PC-3 (cell line): ENCODE measurements around the gene TXNDC2. TPM values are rescaled to one million over a fixed set of nuclear protein-coding genes. Genes with fewer than 3 reads are reported as not detected.

Experiments used
- ATAC-seq: fragments of 200-7000 bp; cut with Tn5 transposase; 2 replicates; pipeline ENCODE4 v1.9.1; 2020; ENCODE audit warnings: mild to moderate bottlenecking, moderate library complexity
- BruUV-seq: library from RNA; stranded (reverse); fragments of 400-500 nt; replicated peaks from 2 replicates; lab custom pipeline; 2021; lab: Mats Ljungman, UMichigan
- CTCF ChIA-PET: fragments of 300-600 bp; sonication (Branson Sonifier 250); formaldehyde crosslinking; loops from one replicate; lab custom pipeline; 2022; ENCODE audit warnings: antibody characterized with exemption; lab: Charles Lee
- POLR2A ChIA-PET: fragments of 300-600 bp; sonication (Branson Sonifier 250); formaldehyde crosslinking; loops from one replicate; lab custom pipeline; 2022; ENCODE audit warnings: antibody characterized with exemption; ENCODE audit not compliant: unreplicated experiment; lab: Charles Lee
- DNase-seq: peaks from one replicate; pipeline ENCODE4 v3.0.0-alpha.2; 2015
- H2AFZ ChIP-seq: fragments of 300-600 bp; sonication (generic); 2 replicates; pipeline ENCODE4 v1.6.0; 2016; ENCODE audit warnings: antibody characterized with exemption, low read length
- H3F3A ChIP-seq: fragments of 300-600 bp; sonication (generic); one replicate; pipeline ENCODE4 v1.6.0; 2017; ENCODE audit warnings: antibody characterized with exemption, low read length, control low read depth, mild to moderate bottlenecking; ENCODE audit not compliant: unreplicated experiment
- H3K27ac ChIP-seq: fragments of 300-600 bp; sonication (generic); 2 replicates; pipeline ENCODE4 v1.5.1; 2016; ENCODE audit warnings: mild to moderate bottlenecking, low read length
- H3K27me3 ChIP-seq: fragments of 300-600 bp; sonication (generic); 2 replicates; pipeline ENCODE4 v1.6.1; 2016; ENCODE audit warnings: low read length, mixed read lengths
- H3K36me3 ChIP-seq: fragments of 300-600 bp; sonication (generic); 2 replicates; pipeline ENCODE4 v1.6.1; 2016; ENCODE audit warnings: low read depth, mixed run types, low read length, mixed read lengths
- H3K4me1 ChIP-seq: fragments of 300-600 bp; sonication (generic); 2 replicates; pipeline ENCODE4 v1.5.1; 2016; ENCODE audit warnings: low read length; ENCODE audit not compliant: insufficient read depth
- H3K4me2 ChIP-seq: fragments of 300-600 bp; sonication (generic); 2 replicates; pipeline ENCODE4 v1.6.0; 2016; ENCODE audit warnings: low read length
- H3K4me3 ChIP-seq: fragments of 300-600 bp; sonication (generic); 2 replicates; pipeline ENCODE4 v1.5.1; 2016; ENCODE audit warnings: mild to moderate bottlenecking, low read length, mixed read lengths
- H3K79me2 ChIP-seq: fragments of 300-600 bp; sonication (generic); 2 replicates; pipeline ENCODE4 v1.6.1; 2017; ENCODE audit warnings: low read length, mixed read lengths
- H3K9ac ChIP-seq: fragments of 300-600 bp; sonication (generic); 2 replicates; pipeline ENCODE4 v1.6.0; 2016; ENCODE audit warnings: mild to moderate bottlenecking, low read length
- H3K9me2 ChIP-seq: fragments of 300-600 bp; sonication (generic); replicated peaks from 2 replicates; pipeline ENCODE4 v1.6.1; 2016; ENCODE audit warnings: mixed run types, low read length, mixed read lengths
- H3K9me3 ChIP-seq: fragments of 300-600 bp; sonication (generic); 2 replicates; pipeline ENCODE4 v1.6.1; 2016; ENCODE audit warnings: low read length, mixed read lengths
- H4K20me1 ChIP-seq: fragments of 300-600 bp; sonication (generic); 2 replicates; pipeline ENCODE4 v1.6.1; 2016; ENCODE audit warnings: low read length, mixed read lengths
- EZH2 ChIP-seq: fragments of 300-600 bp; sonication (generic); IDR thresholded peaks from one replicate; pipeline ENCODE4 v1.6.1; 2017; ENCODE audit warnings: antibody characterized with exemption, mild to moderate bottlenecking, low read length; ENCODE audit not compliant: unreplicated experiment
- EZH2phosphoT487 ChIP-seq: fragments of 300-600 bp; sonication (generic); IDR thresholded peaks from 2 replicates; pipeline ENCODE4 v1.6.1; 2018; ENCODE audit warnings: mild to moderate bottlenecking, antibody characterized with exemption, low read length, borderline replicate concordance
- intact Hi-C: fragments of 100-400 bp; cut with micrococcal nuclease; formaldehyde crosslinking; loops from 2 replicates; pipeline ENCODE4 v1.9.0; 2023
- total RNA-seq: library from RNA; depleted of rRNA; stranded (reverse); fragments of >200 nt; gene quantifications from 2 replicates; pipeline ENCODE4 v1.2.3, GENCODE V29; 2014
- TF ChIP-seq, protein P1 (sequence below): fragments of 300-600 bp; sonication (generic); conservative IDR thresholded peaks from 2 replicates; pipeline ENCODE4 v1.5.1; 2017; ENCODE audit warnings: antibody characterized with exemption, low read depth, mild to moderate bottlenecking, low read length

Gene TXNDC2
- total RNA-seq, 1 experiment from 2014 or later, result 0.87 TPM

DNA sequence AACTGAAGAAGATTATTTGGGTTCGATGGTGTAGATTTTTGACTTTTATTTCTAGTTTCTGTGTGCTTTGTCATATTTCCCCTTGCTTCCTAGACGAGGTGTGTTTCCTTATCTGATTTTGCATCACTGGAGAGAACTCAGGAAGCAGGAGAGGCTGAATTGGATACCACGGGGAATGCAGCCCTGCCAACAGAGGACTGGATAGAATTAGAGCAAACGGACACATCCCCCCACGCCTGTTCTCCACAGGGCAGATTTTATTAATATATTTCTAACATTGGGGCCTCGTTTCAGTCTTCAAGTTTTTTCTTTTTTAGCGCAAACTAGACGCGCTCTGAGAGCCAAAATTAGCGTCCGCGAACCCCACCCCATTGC lies 27.4 kb downstream of the TXNDC2 start:
- Histone ChIP-seq H4K20me1 (peaks cover 32% of the 10 kb centered on the region), H2AFZ (peak overlapping the region; percentile 81), H3K4me1 (peaks cover 28% of the 10 kb centered on the region), H3K27ac (no peak overlapping the region), H3K9me3 (no peaks in the 10 kb centered on the region), H3K4me2 (peak overlapping the region; percentile 85), H3K4me3 (peak overlapping the region; percentile 77), H3F3A (no peaks in the 10 kb centered on the region), H3K79me2 (peaks cover 40% of the 10 kb centered on the region), H3K36me3 (no peaks in the 10 kb centered on the region), H3K9ac (peak overlapping the region; percentile 97), H3K9me2 (no peaks in the 10 kb centered on the region), H3K27me3 (no peaks in the 10 kb centered on the region)
- DNase-seq (no peak), ATAC-seq (peak; percentile 12)
- CTCF ChIA-PET, result interaction anchor here (0.6 to 0.9 kb wide), 2 partner anchors 337 to 374 kb away, joined by 3 read pairs; no protein-coding TSS in a partner anchor
- intact Hi-C loops, result loop anchor here (2.0 to 10.0 kb wide), 4 partner anchors 88 to 338 kb away; partner anchors contain the start of gene PPP4R1
- POLR2A ChIA-PET, result interaction anchor here (0.5 to 0.6 kb wide), 3 partner anchors 33 to 843 kb away, joined by 3 to 4 read pairs (median 3); no protein-coding TSS in a partner anchor
- BruUV-seq, result TSS peak; percentile 66
- TF ChIP-seq EZH2phosphoT487 (no peak), EZH2 (no peak)
- TF ChIP-seq, protein P1, sequence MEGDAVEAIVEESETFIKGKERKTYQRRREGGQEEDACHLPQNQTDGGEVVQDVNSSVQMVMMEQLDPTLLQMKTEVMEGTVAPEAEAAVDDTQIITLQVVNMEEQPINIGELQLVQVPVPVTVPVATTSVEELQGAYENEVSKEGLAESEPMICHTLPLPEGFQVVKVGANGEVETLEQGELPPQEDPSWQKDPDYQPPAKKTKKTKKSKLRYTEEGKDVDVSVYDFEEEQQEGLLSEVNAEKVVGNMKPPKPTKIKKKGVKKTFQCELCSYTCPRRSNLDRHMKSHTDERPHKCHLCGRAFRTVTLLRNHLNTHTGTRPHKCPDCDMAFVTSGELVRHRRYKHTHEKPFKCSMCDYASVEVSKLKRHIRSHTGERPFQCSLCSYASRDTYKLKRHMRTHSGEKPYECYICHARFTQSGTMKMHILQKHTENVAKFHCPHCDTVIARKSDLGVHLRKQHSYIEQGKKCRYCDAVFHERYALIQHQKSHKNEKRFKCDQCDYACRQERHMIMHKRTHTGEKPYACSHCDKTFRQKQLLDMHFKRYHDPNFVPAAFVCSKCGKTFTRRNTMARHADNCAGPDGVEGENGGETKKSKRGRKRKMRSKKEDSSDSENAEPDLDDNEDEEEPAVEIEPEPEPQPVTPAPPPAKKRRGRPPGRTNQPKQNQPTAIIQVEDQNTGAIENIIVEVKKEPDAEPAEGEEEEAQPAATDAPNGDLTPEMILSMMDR, result no peak

DNA sequence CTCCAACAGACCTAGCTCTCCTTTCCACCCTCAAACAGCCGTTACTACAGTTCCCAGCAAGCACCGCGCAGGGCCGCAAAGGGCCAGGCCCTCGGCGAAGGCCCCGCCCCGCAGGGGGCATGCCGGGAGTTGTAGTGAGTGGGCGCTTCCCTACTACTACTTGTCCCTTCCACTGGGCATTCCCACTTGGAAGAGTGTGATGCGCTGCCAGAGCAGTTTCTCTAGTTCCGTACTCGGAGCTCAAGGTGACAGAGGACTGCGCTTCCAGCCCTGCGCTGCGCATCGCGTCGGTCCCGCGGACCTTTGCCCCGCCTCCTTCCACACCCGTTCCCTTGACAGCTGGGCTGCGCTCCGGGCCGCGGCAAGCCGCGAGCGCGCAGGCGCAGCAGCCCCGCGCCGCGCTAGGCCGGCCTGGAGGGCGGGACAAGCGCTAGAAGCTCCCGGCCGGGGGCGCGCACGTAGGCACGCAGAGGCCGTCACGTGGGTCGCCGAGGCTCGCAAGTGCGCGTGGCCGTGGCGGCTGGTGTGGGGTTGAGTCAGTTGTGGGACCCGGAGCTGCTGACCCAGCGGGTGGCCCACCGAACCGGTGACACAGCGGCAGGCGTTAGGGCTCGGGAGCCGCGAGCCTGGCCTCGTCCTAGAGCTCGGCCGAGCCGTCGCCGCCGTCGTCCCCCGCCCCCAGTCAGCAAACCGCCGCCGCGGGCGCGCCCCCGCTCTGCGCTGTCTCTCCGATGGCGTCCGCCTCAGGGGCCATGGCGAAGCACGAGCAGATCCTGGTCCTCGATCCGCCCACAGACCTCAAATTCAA lies 28.0 kb downstream of the TXNDC2 start, which contains the start of gene VAPA:
Gene VAPA (plus strand): TSS at position 491 of the 808 bp plus-strand sequence. CDS start 241 bp downstream, at position 732.
- Histone ChIP-seq H3K9me2 (no peaks in the 10 kb centered on the region), H3K9ac (peak within 1 kb of the TSS; percentile 97), H3K4me3 (peak within 1 kb of the TSS; percentile 78), H3K4me1 (peaks cover 33% of the 10 kb centered on the region), H3F3A (no peaks in the 10 kb centered on the region), H3K27ac (peak within 1 kb of the TSS; percentile 84), H3K79me2 (peaks cover 46% of the 10 kb centered on the region), H3K4me2 (peak within 1 kb of the TSS; percentile 87), H3K9me3 (no peaks in the 10 kb centered on the region), H3K27me3 (no peaks in the 10 kb centered on the region), H4K20me1 (peaks cover 37% of the 10 kb centered on the region), H3K36me3 (no peaks in the 10 kb centered on the region), H2AFZ (peak within 1 kb of the TSS; percentile 81)
- ChIA-PET POLR2A (interaction anchor here (0.5 to 0.6 kb wide), 4 partner anchors 33 to 843 kb away, joined by 3 to 6 read pairs (median 4); no protein-coding TSS in a partner anchor), CTCF (interaction anchor here (0.6 to 0.9 kb wide), 2 partner anchors 338 to 374 kb away, joined by 3 read pairs; no protein-coding TSS in a partner anchor)
- peak; percentile 98 for DNase-seq
- BruUV-seq, result no TSS peak
- ATAC-seq, result peak; percentile 83
- TF ChIP-seq EZH2 (no peak), EZH2phosphoT487 (no peak)
- TF ChIP-seq, protein P1, result no peak
- intact Hi-C loops, result loop anchor here (2.0 to 10.0 kb wide), 5 partner anchors 89 to 339 kb away; partner anchors contain the start of gene PPP4R1
